A549 treated with DMSO at 1 μM for 4 hours (cell line): ENCODE measurements around the gene FGD3. TPM values are rescaled to one million over a fixed set of nuclear protein-coding genes. Genes with fewer than 3 reads are reported as not detected.

Experiments
- total RNA-seq: library from RNA; stranded (reverse); fragments of 200-300 nt; extraction: Qiagen RNA extraction; gene quantifications from 5 replicates; pipeline ENCODE4 v1.2.3, GENCODE V29; 2022; ENCODE audit warnings: low read depth

FGD3 gene
- 0.11 to 0.41 TPM (median 0.23 TPM) in 5 replicates for total RNA-seq

DNA sequence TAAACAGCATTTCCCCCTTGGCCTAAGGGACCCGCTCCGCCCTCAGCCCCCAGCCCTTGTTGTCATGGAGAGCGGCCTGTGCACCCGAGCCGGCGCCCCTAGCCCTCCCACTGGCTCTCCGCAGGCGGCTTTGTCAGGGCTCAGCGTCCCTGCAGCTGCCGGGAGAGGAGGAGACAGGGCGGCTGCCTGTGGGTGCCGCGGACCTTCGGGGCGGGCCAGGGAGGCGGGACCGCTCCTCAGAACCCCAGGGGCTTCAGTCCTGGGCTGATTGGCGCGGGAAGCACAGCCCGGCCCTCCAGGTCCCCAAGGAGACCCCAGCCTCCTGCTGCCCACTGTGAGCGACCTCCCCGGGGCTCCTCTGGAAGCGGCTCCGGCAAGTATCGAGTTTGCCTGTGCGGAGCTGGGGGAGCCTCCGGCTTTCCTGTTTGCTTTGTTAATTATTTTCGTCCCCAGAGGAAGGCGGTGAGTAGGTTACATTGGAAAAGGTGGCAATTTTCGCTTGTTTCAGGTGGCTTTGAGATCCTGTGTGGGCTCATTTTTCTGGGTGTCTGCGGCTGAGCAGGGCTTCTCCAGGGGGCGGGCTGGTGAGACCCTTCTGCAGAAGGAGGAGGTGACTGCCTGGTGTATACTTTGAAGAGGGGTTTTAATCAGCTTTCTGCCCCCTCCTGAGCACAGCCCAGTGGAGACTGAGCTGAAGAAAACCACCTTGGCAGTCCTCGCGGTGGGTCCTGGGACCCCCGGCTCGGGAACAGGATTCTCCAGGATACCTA lies at the start of gene FGD3:
Gene FGD3 (plus strand): TSS at position 256 of the 770 bp plus-strand sequence. CDS start 28,734 bp downstream, outside the sequence.

DNA sequence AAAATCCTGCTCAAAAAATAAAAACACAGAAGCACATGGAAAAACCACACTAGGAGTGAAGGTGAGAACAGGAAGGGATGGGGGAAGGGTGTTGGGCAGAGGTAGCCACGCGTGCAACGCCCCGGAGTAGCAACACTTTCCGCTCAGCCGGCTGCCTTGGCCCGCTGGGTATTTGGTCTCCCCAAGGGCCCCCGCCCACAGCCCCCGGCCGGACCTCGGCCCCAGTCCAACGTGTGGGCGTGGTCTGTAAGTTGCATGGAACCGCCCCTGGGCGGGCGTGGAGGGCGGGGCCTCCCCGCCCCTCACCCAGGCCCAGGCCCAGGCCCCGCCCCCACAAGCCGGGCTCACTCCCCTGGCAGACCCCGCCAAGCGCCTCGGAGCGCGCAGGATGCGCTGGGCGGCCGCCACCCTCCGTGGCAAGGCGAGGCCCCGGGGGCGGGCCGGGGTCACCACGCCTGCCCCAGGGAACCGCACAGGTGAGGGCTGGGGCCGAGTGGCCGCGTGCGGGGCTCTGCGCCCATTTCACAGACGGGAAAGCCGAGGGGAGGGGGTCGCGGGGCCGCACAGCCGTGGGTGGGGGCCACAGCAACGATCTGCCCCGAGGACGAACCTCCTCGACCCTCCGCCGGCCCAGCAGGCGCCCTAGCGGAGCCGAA lies 111.2 kb downstream of the FGD3 start, which contains the start of gene SUSD3:
Gene SUSD3 (plus strand): TSS at position 347 of the 656 bp plus-strand sequence. CDS start 42 bp downstream, at position 389.

Other genes starting within 250 kb of the FGD3 start
- 28.4 to 35.4 TPM (median 33.7 TPM) in 5 replicates for gene BICD2, start 182.7 kb upstream of the FGD3 start, total RNA-seq
- gene ZNF484, start 69.5 kb upstream of the FGD3 start, total RNA-seq = 2.0 to 3.1 TPM (median 2.6 TPM) in 5 replicates
- gene SUSD3, start 111.2 kb downstream of the FGD3 start, total RNA-seq = 0.26 to 0.79 TPM (median 0.58 TPM) in 5 replicates
- gene CARD19, start 148.7 kb downstream of the FGD3 start, total RNA-seq = 52.6 to 67.4 TPM (median 60.6 TPM) in 5 replicates
- 75.7 to 99.9 TPM (median 82.3 TPM) in 5 replicates for gene NINJ1, start 186.7 kb downstream of the FGD3 start, total RNA-seq
- gene WNK2, start 236.6 kb downstream of the FGD3 start, total RNA-seq = 3.8 to 8.6 TPM (median 6.4 TPM) in 5 replicates